DND-41 (cell line): ENCODE measurements around the gene MCCD1.
A peak's percentile ranks its signal among the peaks of the same experiment; 100 is the strongest.
"Not testable (repeated sequence)": the region's sequence is repeated elsewhere in the genome, so short reads cannot be mapped to it uniquely, and the experiment has no call there.

Experiments
- ATAC-seq: fragments of 200-7000 bp; cut with Tn5 transposase; 3 replicates; pipeline ENCODE4 v1.9.1; 2021; ENCODE audit warnings: low read depth; ENCODE audit not compliant: insufficient read depth
- DNase-seq: peaks from one replicate; pipeline ENCODE4 v3.0.0-alpha.2; 2020
- H2AFZ ChIP-seq: 2 replicates; pipeline ENCODE4 v1.6.0; 2012; ENCODE audit warnings: low read depth, low read length
- H3K27ac ChIP-seq: 2 replicates; pipeline ENCODE4 v1.5.1; 2012; ENCODE audit warnings: low read length, inconsistent platforms
- H3K27me3 ChIP-seq: fragments of 200-600 bp; sonication (generic); 2 replicates; pipeline ENCODE4 v1.6.0; 2012; ENCODE audit warnings: low read length, mild to moderate bottlenecking, inconsistent platforms; ENCODE audit not compliant: insufficient read depth, poor library complexity
- H3K36me3 ChIP-seq: 2 replicates; pipeline ENCODE4 v1.5.1; 2012; ENCODE audit warnings: low read length, inconsistent platforms; ENCODE audit not compliant: insufficient read depth
- H3K4me1 ChIP-seq: 2 replicates; pipeline ENCODE4 v1.5.1; 2012; ENCODE audit warnings: mild to moderate bottlenecking, low read length; ENCODE audit not compliant: insufficient read depth
- H3K4me2 ChIP-seq: 2 replicates; pipeline ENCODE4 v1.6.0; 2012; ENCODE audit warnings: mild to moderate bottlenecking, moderate library complexity, low read length, inconsistent platforms; ENCODE audit not compliant: insufficient read depth
- H3K4me3 ChIP-seq, 2 experiments: fragments of 200-600 bp in 1 of 2; shearing (Covaris generic) in 1 of 2; 2 replicates each; pipeline ENCODE4 v1.5.1; 2012 to 2016; ENCODE audit warnings: inconsistent platforms in 2 of 2, low read length in 2 of 2, mild to moderate bottlenecking in 2 of 2, low read depth in 1 of 2, moderate library complexity in 1 of 2
- H3K79me2 ChIP-seq: 2 replicates; pipeline ENCODE4 v1.6.0; 2012; ENCODE audit warnings: low read length, inconsistent platforms; ENCODE audit not compliant: insufficient read depth
- H3K9ac ChIP-seq: 2 replicates; pipeline ENCODE4 v1.6.0; 2012; ENCODE audit warnings: low read depth, mild to moderate bottlenecking, inconsistent platforms, low read length, moderate library complexity
- H3K9me3 ChIP-seq: 2 replicates; pipeline ENCODE4 v1.5.1; 2012; ENCODE audit warnings: low read length, moderate library complexity, mild to moderate bottlenecking, inconsistent platforms; ENCODE audit not compliant: insufficient read depth, severe bottlenecking
- H4K20me1 ChIP-seq: 2 replicates; pipeline ENCODE4 v1.6.0; 2012; ENCODE audit warnings: low read length; ENCODE audit not compliant: insufficient read depth
- EZH2 ChIP-seq: IDR thresholded peaks from 3 replicates; pipeline ENCODE4 v1.6.1; 2012; ENCODE audit warnings: borderline replicate concordance, low read depth, mild to moderate bottlenecking, moderate library complexity, low read length, inconsistent platforms; ENCODE audit not compliant: severe bottlenecking
- TF ChIP-seq, protein P1 (sequence below): IDR thresholded peaks from 2 replicates; pipeline ENCODE4 v1.5.1; 2012; ENCODE audit warnings: borderline replicate concordance, low read length, moderate library complexity, mild to moderate bottlenecking; ENCODE audit not compliant: poor library complexity, severe bottlenecking; ENCODE audit errors: extremely low read depth

MCCD1 gene

GRCh38 chr6:31502586-31502985 is 26.2 kb upstream of the MCCD1 start:
- Histone ChIP-seq H3K9ac (no peak overlapping the region), H3K79me2 (peaks cover 79% of the 10 kb centered on the region), H3K4me1 (peaks cover 19% of the 10 kb centered on the region), H4K20me1 (peaks cover 58% of the 10 kb centered on the region), H3K4me2 (no peak overlapping the region), H3K27ac (no peak overlapping the region), H2AFZ (no peak overlapping the region), H3K4me3 (no peak overlapping the region), H3K9me3 (no peaks in the 10 kb centered on the region), H3K27me3 (no peaks in the 10 kb centered on the region), H3K36me3 (peaks cover 29% of the 10 kb centered on the region)
- TF ChIP-seq EZH2 = no peak
- TF ChIP-seq, protein P1, sequence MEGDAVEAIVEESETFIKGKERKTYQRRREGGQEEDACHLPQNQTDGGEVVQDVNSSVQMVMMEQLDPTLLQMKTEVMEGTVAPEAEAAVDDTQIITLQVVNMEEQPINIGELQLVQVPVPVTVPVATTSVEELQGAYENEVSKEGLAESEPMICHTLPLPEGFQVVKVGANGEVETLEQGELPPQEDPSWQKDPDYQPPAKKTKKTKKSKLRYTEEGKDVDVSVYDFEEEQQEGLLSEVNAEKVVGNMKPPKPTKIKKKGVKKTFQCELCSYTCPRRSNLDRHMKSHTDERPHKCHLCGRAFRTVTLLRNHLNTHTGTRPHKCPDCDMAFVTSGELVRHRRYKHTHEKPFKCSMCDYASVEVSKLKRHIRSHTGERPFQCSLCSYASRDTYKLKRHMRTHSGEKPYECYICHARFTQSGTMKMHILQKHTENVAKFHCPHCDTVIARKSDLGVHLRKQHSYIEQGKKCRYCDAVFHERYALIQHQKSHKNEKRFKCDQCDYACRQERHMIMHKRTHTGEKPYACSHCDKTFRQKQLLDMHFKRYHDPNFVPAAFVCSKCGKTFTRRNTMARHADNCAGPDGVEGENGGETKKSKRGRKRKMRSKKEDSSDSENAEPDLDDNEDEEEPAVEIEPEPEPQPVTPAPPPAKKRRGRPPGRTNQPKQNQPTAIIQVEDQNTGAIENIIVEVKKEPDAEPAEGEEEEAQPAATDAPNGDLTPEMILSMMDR = no peak
- ATAC-seq (no peak), DNase-seq (no peak)

- not testable (repeated sequence) for H3K27ac ChIP-seq, H2AFZ ChIP-seq, H3K4me1 ChIP-seq, H3K9me3 ChIP-seq, H3K4me2 ChIP-seq, H3K9ac ChIP-seq, H3K27me3 ChIP-seq, DNase-seq, H3K4me3 ChIP-seq
- Histone ChIP-seq H4K20me1 (peaks cover 34% of the 10 kb centered on the region), H3K79me2 (peaks cover 18% of the 10 kb centered on the region), H3K36me3 (peaks cover 67% of the 10 kb centered on the region)
- 0 out of 3 replicates have a peak, but pooled peaks have one; percentile 25 for ATAC-seq
These were observed 19.7 kb upstream of the MCCD1 start for GRCh38 chr6:31509036-31509435.

- Histone ChIP-seq H3K4me1 (no peaks in the 10 kb centered on the region), H3K4me3 (no peak overlapping the region), H3K9ac (no peak overlapping the region), H2AFZ (no peak overlapping the region), H3K27me3 (no peaks in the 10 kb centered on the region), H3K4me2 (no peak overlapping the region), H3K79me2 (peaks cover 9% of the 10 kb centered on the region), H3K9me3 (no peaks in the 10 kb centered on the region), H3K27ac (no peak overlapping the region), H4K20me1 (peaks cover 30% of the 10 kb centered on the region), H3K36me3 (peaks cover 63% of the 10 kb centered on the region)
- ATAC-seq (no peak), DNase-seq (no peak)
- no peak for TF ChIP-seq EZH2
- TF ChIP-seq, protein P1 = no peak
These were observed 18.8 kb upstream of the MCCD1 start for GRCh38 chr6:31510007-31510406.

DNA sequence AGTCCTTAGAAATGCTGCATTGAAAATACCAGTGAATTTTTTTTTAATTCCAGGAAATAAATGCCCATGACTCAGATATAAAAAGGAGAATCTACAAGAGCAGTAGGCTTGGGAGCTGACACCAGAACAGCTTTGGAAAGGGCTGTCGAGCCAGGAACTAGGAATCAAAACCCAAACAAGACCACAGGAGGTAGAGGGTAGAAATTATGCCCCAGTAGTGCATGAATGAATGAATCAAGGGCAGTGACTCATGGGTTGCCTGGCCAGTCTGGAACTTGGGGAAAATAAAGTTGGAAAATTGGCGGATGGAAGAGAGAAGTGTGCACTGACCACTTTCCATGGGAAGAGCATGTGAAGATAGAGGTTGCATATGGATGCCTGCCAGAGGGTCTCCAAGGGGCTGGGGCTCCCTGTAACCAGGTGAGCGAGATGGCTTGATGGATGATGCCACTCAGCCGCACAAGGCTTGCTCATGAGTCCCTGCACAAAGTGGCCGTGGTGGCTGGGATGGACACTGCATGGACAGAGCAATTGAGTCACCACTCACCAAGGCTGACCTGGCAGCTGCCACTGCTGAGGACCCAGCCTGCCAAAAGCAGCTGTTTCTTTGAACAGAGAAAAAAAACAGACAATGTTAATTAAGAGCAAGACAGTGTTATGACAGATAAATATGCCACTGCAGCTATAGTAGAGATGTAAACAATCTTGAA is 15.2 kb upstream of the MCCD1 start:
- Histone ChIP-seq H4K20me1 (0 out of 2 replicates have a peak, but pooled peaks cover 5% of the 10 kb centered on the region), H3K79me2 (no peaks in the 10 kb centered on the region)

More for the DNA sequence above, 15.2 kb upstream of the MCCD1 start:
- DNase-seq = no peak
- Histone ChIP-seq H3K4me2 (no peak overlapping the region), H3K4me1 (no peaks in the 10 kb centered on the region), H2AFZ (no peak overlapping the region), H3K4me3 (no peak overlapping the region), H3K36me3 (peaks cover 28% of the 10 kb centered on the region), H3K27ac (no peak overlapping the region), H3K9me3 (no peaks in the 10 kb centered on the region), H3K9ac (no peak overlapping the region), H3K27me3 (no peaks in the 10 kb centered on the region)
- no peak for TF ChIP-seq EZH2
- TF ChIP-seq, protein P1 = no peak
- ATAC-seq = no peak
